CD4-positive, alpha-beta T cell (primary cell): Measurements from ENCODE around the gene ORAI3. TPM values are rescaled to one million over a fixed set of nuclear protein-coding genes. Genes with fewer than 3 reads are reported as not detected.

Experiments used
- ATAC-seq: fragments of 200-7000 bp; cut with Tn5 transposase; one replicate; pipeline ENCODE4 v1.10.0; 2022; ENCODE audit warnings: mild to moderate bottlenecking; ENCODE audit not compliant: poor library complexity
- CTCF ChIA-PET: fragments of 350-600 bp; sonication (Branson Sonifier 250); formaldehyde crosslinking; loops from one replicate; lab custom pipeline; 2021; ENCODE audit warnings: antibody characterized with exemption, inconsistent platforms; lab: Charles Lee
- POLR2A ChIA-PET: fragments of 350-600 bp; sonication (Branson Sonifier 250); formaldehyde crosslinking; loops from one replicate; lab custom pipeline; 2021; ENCODE audit warnings: antibody characterized with exemption, inconsistent platforms; lab: Charles Lee
- DNase-seq, 14 experiments: peaks; one replicate each; pipeline ENCODE4 v3.0.0-alpha.2; 2013 to 2020; ENCODE audit warnings: mixed read lengths in 2 of 14
- H3K27ac ChIP-seq, 2 donors: one replicate each; pipeline versions ENCODE4 v1.5.1 to v1.7.0; 2013; ENCODE audit warnings: low read length in 2 of 2, low read depth in 1 of 2, mild to moderate bottlenecking in 1 of 2
- H3K27me3 ChIP-seq, 2 experiments: 1 replicate in 1 of 2; 2 replicates in 1 of 2; pipeline versions ENCODE4 v1.6.1 to v1.7.0; 2013; ENCODE audit warnings: low read length in 2 of 2, control low read depth in 1 of 2, mild to moderate bottlenecking in 1 of 2, moderate library complexity in 1 of 2; ENCODE audit not compliant: insufficient read depth in 2 of 2, control insufficient read depth in 1 of 2
- H3K36me3 ChIP-seq: one replicate; pipeline ENCODE4 v1.6.1; 2013; ENCODE audit warnings: low read length, control low read depth; ENCODE audit not compliant: insufficient read depth
- H3K4me1 ChIP-seq: one replicate; pipeline ENCODE4 v1.6.1; 2013; ENCODE audit warnings: low read length, control low read depth; ENCODE audit not compliant: insufficient read depth
- H3K4me3 ChIP-seq: one replicate; pipeline ENCODE4 v1.5.1; 2013; ENCODE audit warnings: mild to moderate bottlenecking, low read length, moderate library complexity
- H3K9me3 ChIP-seq, 2 experiments: 1 replicate in 1 of 2; 2 replicates in 1 of 2; pipeline versions ENCODE4 v1.6.1 to v1.7.0; 2013; ENCODE audit warnings: low read length in 2 of 2, mild to moderate bottlenecking in 2 of 2, control low read depth in 1 of 2, moderate library complexity in 1 of 2; ENCODE audit not compliant: control insufficient read depth in 1 of 2, insufficient read depth in 1 of 2
- H3K27ac Mint-ChIP-seq: one replicate; pipeline ENCODE4 v1.8.0; 2020; ENCODE audit warnings: mixed read lengths
- H3K27me3 Mint-ChIP-seq: one replicate; pipeline ENCODE4 v1.8.0; 2021; ENCODE audit warnings: mixed read lengths
- H3K36me3 Mint-ChIP-seq: one replicate; pipeline ENCODE4 v1.8.0; 2021; ENCODE audit warnings: low read depth, mixed read lengths
- H3K4me1 Mint-ChIP-seq: one replicate; pipeline ENCODE4 v1.8.0; 2021; ENCODE audit warnings: low read depth, mixed read lengths
- H3K4me3 Mint-ChIP-seq: one replicate; pipeline ENCODE4 v1.8.0; 2020; ENCODE audit warnings: mild to moderate bottlenecking, mixed read lengths
- H3K9me3 Mint-ChIP-seq: one replicate; pipeline ENCODE4 v1.8.0; 2020; ENCODE audit warnings: mixed read lengths
- intact Hi-C, 2 experiments: fragments of 100-400 bp; cut with DNase I in 1 of 2; cut with micrococcal nuclease in 1 of 2; formaldehyde crosslinking; loops; one replicate each; pipeline versions ENCODE4 v1.15.1 to v1.9.0; 2023 to 2025; cut with DNase I, micrococcal nuclease
- total RNA-seq, 174 experiments: library from RNA in 2 of 174; stranded (reverse) in 2 of 174; gene quantifications; one replicate each; pipeline ENCODE4 v1.2.3 and lab custom pipeline; 2021 to 2026
- TF ChIP-seq, protein P1 (sequence below): fragments of 200-600 bp; IDR thresholded peaks from one replicate; pipeline ENCODE4 v1.8.0; 2022; ENCODE audit warnings: antibody characterized with exemption, mild to moderate bottlenecking

Gene ORAI3
- total RNA-seq, 2 experiments from 2014 or later, result 3.0 to 4.5 TPM

DNA sequence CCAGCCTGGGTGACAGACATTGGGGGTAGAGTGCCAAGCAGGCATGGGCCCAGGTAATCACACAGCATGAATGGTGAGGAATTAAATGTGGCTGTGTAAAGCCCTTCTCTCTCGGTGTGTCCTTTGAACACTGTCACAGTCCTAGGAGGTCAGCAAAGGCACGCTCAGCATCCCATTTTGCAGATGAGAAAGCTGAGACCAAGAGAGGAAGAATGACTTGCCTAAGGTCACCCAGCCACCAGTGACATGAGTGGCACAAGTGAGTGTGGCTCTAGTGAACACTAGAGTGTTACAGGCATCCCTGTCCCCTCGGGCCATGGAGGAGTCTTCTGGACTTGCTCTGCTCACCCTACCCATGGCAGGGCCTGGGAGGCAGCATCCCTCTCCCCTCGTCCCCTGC, 41.8 kb upstream of the ORAI3 start:
- Mint-ChIP-seq H3K4me1 (peaks cover 29% of the 10 kb centered on the region), H3K9me3 (peaks cover 3% of the 10 kb centered on the region), H3K36me3 (no peaks in the 10 kb centered on the region), H3K27ac (no peak overlapping the region), H3K27me3 (no peaks in the 10 kb centered on the region), H3K4me3 (no peak overlapping the region)
- H3K4me3 ChIP-seq, result no peak overlapping the region
- DNase-seq, result no peak
- H3K36me3 ChIP-seq, result no peaks in the 10 kb centered on the region
- CTCF ChIA-PET, result no interaction called here
- intact Hi-C loops, result no loop called here
- TF ChIP-seq, protein P1, sequence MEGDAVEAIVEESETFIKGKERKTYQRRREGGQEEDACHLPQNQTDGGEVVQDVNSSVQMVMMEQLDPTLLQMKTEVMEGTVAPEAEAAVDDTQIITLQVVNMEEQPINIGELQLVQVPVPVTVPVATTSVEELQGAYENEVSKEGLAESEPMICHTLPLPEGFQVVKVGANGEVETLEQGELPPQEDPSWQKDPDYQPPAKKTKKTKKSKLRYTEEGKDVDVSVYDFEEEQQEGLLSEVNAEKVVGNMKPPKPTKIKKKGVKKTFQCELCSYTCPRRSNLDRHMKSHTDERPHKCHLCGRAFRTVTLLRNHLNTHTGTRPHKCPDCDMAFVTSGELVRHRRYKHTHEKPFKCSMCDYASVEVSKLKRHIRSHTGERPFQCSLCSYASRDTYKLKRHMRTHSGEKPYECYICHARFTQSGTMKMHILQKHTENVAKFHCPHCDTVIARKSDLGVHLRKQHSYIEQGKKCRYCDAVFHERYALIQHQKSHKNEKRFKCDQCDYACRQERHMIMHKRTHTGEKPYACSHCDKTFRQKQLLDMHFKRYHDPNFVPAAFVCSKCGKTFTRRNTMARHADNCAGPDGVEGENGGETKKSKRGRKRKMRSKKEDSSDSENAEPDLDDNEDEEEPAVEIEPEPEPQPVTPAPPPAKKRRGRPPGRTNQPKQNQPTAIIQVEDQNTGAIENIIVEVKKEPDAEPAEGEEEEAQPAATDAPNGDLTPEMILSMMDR, result no peak
- POLR2A ChIA-PET, result interaction anchor here (1.2 to 1.4 kb wide), 2 partner anchors 15 to 62 kb away, joined by 4 to 5 read pairs; no protein-coding TSS in a partner anchor
- peaks cover 36% of the 10 kb centered on the region for H3K4me1 ChIP-seq
- peaks cover 0 to 8% of the 10 kb centered on the region in 2 experiments for H3K9me3 ChIP-seq
- no peak for ATAC-seq
- H3K27ac ChIP-seq, result no peak overlapping the region
- no peaks in the 10 kb centered on the region for H3K27me3 ChIP-seq

GRCh38 chr16:30910427-30911029, 38.3 kb upstream of the ORAI3 start:
- intact Hi-C loops, result no loop called here
- Mint-ChIP-seq H3K4me1 (peaks cover 8% of the 10 kb centered on the region), H3K9me3 (no peaks in the 10 kb centered on the region), H3K27ac (no peak overlapping the region), H3K27me3 (no peaks in the 10 kb centered on the region), H3K4me3 (no peak overlapping the region), H3K36me3 (no peaks in the 10 kb centered on the region)
- H3K9me3 ChIP-seq, result no peaks in the 10 kb centered on the region
- no peak overlapping the region for H3K4me3 ChIP-seq
- ChIA-PET CTCF (no interaction called here), POLR2A (no interaction called here)
- ATAC-seq (no peak), DNase-seq (no peak)
- no peak overlapping the region for H3K27ac ChIP-seq
- H3K4me1 ChIP-seq, result peaks cover 13% of the 10 kb centered on the region
- TF ChIP-seq, protein P1, result no peak
- H3K36me3 ChIP-seq, result no peaks in the 10 kb centered on the region
- H3K27me3 ChIP-seq, result no peaks in the 10 kb centered on the region

DNA sequence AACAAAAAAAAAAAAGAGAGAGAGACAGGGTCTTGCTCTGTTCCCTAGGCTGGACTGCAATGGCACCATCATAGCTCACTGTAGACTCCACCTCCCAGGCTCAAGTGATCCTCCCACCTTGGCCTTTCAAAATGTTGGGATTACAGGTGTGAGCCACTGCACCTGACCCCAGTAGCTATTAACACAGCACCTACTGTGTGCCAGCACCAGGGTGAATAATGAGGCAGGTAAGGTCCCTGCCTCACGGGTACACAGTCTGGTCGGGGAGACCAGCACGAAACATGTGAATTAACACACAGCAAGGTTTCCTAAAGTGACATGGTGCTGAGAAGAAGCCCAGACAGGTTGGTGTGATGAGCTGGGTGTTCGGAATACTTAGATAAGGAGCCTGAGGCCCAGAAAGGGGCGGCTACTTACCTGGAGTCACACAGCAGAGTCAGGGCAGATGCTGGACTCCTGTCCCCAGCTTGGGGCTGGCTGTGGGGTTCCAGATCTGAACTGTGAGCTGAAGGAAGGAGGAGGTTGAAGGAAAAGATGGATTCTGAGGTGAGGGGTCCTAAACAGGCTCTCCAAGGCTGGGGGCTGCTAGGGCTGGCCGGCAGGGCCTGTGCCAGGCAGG, 36.0 kb upstream of the ORAI3 start:
- H3K27ac Mint-ChIP-seq, result no peak overlapping the region
- no peaks in the 10 kb centered on the region for H3K9me3 Mint-ChIP-seq
- ATAC-seq, result no peak
- TF ChIP-seq, protein P1, result no peak
- peaks cover 2% of the 10 kb centered on the region for H3K4me1 Mint-ChIP-seq
- no peaks in the 10 kb centered on the region for H3K36me3 Mint-ChIP-seq
- H3K27me3 ChIP-seq, result no peaks in the 10 kb centered on the region
- intact Hi-C loops, result no loop called here
- no peak overlapping the region for H3K4me3 Mint-ChIP-seq
- CTCF ChIA-PET, result no interaction called here
- H3K4me3 ChIP-seq, result no peak overlapping the region
- POLR2A ChIA-PET, result interaction anchor here (0.6 kb wide), 1 partner anchor 11 kb away, joined by 3 read pairs; no protein-coding TSS in a partner anchor
- no peak overlapping the region for H3K27ac ChIP-seq
- H3K4me1 ChIP-seq, result peaks cover 4% of the 10 kb centered on the region
- H3K9me3 ChIP-seq, result no peaks in the 10 kb centered on the region
- no peaks in the 10 kb centered on the region for H3K27me3 Mint-ChIP-seq
- no peaks in the 10 kb centered on the region for H3K36me3 ChIP-seq
- no peak for DNase-seq
